ENCODE data around the gene CHMP4A. TPM values are rescaled to one million over a fixed set of nuclear protein-coding genes. Genes with fewer than 3 reads are reported as not detected.

Gene CHMP4A
- total and polyA plus RNA-seq, 2 of the 13 experiments (the other 11 are each of a cell fraction or from before 2014, with no cell fraction given) = 83.6 to 113 TPM

GRCh38 chr14:24232645-24233537, 19.6 kb upstream of the CHMP4A start, which contains the start of gene GMPR2 (continued):
- TF ChIP-seq MBNL3 (CRISPR knock-in tag; conservative IDR thresholded peaks at IDR 0.05) = 0 out of 2 replicates have a peak, but pooled peaks have one; percentile 9
- 0 out of 2 replicates have a peak, but pooled peaks have one; percentile 52 for TF ChIP-seq ZNF367 (CRISPR knock-in tag; IDR thresholded peaks at IDR 0.05; ENCODE audit: borderline replicate concordance)
- TF ChIP-seq ZKSCAN8 (CRISPR knock-in tag; IDR thresholded peaks at IDR 0.05; ENCODE audit: borderline replicate concordance) = peak; percentile 44; the same call in 1 of the 2 replicates
- peak; percentile 21 for TF ChIP-seq ARHGAP35 (CRISPR knock-in tag; IDR thresholded peaks at IDR 0.05; ENCODE audit: borderline replicate concordance)
- no peak; the same call in 1 of the 2 replicates for TF ChIP-seq TMF1 (CRISPR knock-in tag; IDR thresholded peaks at IDR 0.05; ENCODE audit: low read depth)
- TF ChIP-seq MYC (CRISPR knock-in tag; IDR thresholded peaks at IDR 0.05; ENCODE audit: borderline replicate concordance) = peak; percentile 97
- TF ChIP-seq ZNF570 (CRISPR knock-in tag; IDR thresholded peaks at IDR 0.05; ENCODE audit: borderline replicate concordance) = no peak; the same call in 1 of the 2 replicates
- no peak for TF ChIP-seq CEBPZ (IDR thresholded peaks at IDR 0.05; ENCODE audit: low read length)
- TF ChIP-seq SMARCC2 (IDR thresholded peaks at IDR 0.05) = no peak
- TF ChIP-seq NFKB2 (CRISPR knock-in tag; IDR thresholded peaks at IDR 0.05; ENCODE audit: borderline replicate concordance) = peak; percentile 95
- TF ChIP-seq ZNF441 (CRISPR knock-in tag; IDR thresholded peaks at IDR 0.05; ENCODE audit: borderline replicate concordance) = peak; percentile 31; the same call in 1 of the 2 replicates
- no peak for TF ChIP-seq ATM (IDR thresholded peaks at IDR 0.05; ENCODE audit: borderline replicate concordance)
- TF ChIP-seq ZNF839 (CRISPR knock-in tag; IDR thresholded peaks at IDR 0.05; ENCODE audit: borderline replicate concordance) = no peak; the same call in 1 of the 2 replicates
- TF ChIP-seq ADNP (CRISPR knock-in tag; IDR thresholded peaks at IDR 0.05) = no peak
- TF ChIP-seq ZMAT3 (CRISPR knock-in tag; conservative IDR thresholded peaks at IDR 0.05) = peak; percentile 90
- no peak for TF ChIP-seq CSRNP2 (CRISPR knock-in tag; conservative IDR thresholded peaks at IDR 0.05; ENCODE audit: low read depth)
- TF ChIP-seq FOXO1 (CRISPR knock-in tag; IDR thresholded peaks at IDR 0.05) = peak; percentile 87
- TF ChIP-seq, protein P1, sequence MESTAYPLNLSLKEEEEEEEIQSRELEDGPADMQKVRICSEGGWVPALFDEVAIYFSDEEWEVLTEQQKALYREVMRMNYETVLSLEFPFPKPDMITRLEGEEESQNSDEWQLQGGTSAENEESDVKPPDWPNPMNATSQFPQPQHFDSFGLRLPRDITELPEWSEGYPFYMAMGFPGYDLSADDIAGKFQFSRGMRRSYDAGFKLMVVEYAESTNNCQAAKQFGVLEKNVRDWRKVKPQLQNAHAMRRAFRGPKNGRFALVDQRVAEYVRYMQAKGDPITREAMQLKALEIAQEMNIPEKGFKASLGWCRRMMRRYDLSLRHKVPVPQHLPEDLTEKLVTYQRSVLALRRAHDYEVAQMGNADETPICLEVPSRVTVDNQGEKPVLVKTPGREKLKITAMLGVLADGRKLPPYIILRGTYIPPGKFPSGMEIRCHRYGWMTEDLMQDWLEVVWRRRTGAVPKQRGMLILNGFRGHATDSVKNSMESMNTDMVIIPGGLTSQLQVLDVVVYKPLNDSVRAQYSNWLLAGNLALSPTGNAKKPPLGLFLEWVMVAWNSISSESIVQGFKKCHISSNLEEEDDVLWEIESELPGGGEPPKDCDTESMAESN (CRISPR knock-in tag; conservative IDR thresholded peaks at IDR 0.05) = peak; percentile 86

All from HepG2 (cell line).